Measurements from ENCODE around the gene AQP5.

Gene AQP5

GRCh38 chr12:49932533-49933130 is 29.0 kb upstream of the AQP5 start:
- DNase-seq: no peak

- DNase-seq: no peak
Measured at GRCh38 chr12:49933796-49934195, 27.9 kb upstream of the AQP5 start.

- no peak for DNase-seq
Measured at GRCh38 chr12:49934505-49934904, 27.2 kb upstream of the AQP5 start.

- no peak for DNase-seq
Measured at GRCh38 chr12:49936925-49937324, 24.7 kb upstream of the AQP5 start.

DNA sequence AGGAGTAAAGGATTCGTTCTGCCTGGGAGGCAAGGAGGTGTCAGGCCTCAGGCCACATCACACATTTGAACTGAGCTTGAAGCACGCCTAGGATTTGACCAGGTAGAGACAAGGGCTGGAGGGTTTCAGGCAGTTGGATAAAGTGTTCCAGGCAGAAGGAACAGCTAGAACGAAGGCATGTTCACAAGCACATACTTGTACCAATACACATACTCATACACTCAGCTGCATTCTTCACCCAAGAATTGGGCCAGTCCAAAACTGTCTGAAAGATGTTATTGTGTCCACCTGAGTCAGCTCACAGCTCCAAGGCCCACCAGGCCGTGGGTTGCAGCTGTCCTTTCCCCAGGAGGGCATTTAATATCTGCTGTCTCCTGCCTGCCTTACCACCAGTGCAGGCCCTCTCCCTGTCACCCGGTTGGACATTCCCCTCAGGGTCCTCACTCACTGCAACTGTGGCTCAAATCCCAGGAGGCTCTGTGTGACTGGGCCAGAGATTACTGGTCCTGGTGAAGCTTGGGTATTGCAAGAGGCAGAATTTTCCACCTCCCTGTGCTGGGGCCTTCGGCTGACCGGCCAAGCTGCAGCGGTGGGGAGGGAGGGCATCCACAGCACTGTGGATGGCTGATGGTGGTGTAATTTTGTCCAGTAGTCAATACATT is 23.9 kb upstream of the AQP5 start:
- no peak for DNase-seq

DNA sequence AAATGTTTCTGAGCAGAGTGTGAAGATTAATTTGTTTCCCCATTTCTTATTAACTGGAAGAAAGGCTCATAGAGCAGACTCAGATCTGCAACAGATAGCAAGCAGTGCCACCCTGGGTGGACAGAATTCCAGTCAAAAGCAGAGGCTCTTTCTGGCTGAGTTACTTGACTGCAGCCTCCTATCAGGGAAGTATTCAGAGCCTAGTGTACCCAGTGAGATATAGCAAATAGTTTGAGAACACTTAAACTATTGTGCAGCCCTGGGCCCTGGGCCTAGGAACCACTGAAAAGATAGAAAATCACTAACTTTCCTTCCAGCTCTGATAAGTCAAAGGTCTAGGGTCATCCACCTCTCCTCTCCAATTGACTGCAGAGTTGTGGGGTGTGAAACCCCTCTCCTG is 22.4 kb upstream of the AQP5 start:
- no peak for DNase-seq

GRCh38 chr12:49939707-49940106 is 22.0 kb upstream of the AQP5 start:
- DNase-seq: no peak

DNA sequence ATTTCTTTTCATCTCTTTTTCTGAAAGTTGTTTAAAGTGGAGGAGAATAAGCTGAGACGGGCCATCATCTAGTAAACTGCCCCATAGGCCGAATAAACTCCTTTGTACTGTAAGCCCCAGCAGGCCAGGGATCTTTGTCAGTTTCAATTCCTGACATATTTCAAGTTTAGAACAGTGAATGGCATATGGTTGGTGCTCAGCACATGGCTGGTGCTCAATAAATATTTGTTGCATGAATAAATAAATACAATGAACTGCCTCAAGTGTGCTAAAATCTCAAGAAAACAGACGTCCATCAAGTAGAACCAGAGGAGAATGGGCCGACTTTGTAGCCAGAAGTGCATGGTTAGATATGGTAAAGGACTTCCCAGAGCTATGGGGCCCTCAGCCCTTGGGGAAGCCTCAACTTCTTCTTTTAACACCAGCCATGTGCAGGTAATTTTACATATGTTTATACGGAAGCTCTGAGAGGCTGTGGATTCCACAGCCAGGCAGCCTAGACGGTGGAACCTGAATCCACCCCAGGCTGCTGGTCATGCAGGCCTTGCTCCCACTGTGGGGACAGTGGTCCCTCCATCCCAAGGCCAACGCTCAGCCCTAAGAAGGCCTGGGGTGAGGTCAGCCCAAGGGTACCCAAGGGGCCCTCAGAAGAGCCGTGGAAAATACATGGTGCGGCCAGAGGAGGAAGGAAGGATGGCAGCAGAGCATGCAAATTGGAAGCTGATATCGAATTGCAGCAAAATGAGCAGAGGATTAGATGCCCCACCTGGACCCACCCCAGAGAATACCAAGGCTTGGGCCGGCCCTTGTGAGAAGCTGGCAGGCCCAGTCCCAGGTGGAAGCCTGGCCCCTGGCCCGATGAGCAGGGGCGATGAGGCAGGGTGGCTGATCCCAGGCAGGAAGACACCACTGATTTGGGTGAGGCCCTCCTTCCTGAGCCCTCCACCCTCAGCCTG is 19.8 kb upstream of the AQP5 start:
- DNase-seq: no peak

DNA sequence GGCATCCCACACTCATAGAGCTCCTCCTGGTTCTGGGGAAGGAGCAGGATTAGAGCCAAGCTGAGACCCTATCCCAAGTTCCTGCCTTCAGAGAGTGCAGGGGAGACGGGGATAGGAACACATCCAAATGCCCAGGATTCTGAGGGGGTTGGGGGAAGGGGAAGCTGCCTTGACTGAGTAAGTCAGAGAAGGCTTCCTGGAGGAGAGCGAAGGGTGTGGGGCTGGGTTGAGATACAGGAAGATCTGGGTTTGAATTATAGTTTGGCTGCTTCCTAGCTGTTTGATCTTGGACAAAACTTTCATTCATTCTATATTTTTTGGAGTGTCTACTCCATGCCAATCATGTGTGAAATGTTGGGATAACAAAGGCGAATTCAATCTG is 19.2 kb upstream of the AQP5 start:
- no peak for DNase-seq

- DNase-seq: no peak
Measured at GRCh38 chr12:49942921-49943624, 18.6 kb upstream of the AQP5 start.

DNA sequence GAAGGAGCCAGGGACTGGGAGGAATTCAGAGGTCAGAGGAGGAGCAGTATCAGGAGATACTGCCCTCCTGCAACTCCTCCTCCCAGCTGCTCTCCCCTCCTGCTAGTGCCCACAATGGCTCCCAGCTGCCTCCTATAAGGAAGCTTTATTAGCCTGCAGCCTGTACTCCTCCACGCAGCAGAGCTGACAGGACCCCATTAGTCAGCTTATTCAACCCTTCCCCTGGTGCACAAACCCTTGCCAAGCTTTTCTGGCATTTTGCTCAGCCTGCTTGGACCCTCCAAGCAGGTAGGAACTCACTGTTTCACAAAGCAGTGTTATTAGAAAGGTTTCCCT is 18.1 kb upstream of the AQP5 start:
- DNase-seq: no peak

- no peak for DNase-seq
Measured at GRCh38 chr12:49944046-49944445, 17.6 kb upstream of the AQP5 start.

DNA sequence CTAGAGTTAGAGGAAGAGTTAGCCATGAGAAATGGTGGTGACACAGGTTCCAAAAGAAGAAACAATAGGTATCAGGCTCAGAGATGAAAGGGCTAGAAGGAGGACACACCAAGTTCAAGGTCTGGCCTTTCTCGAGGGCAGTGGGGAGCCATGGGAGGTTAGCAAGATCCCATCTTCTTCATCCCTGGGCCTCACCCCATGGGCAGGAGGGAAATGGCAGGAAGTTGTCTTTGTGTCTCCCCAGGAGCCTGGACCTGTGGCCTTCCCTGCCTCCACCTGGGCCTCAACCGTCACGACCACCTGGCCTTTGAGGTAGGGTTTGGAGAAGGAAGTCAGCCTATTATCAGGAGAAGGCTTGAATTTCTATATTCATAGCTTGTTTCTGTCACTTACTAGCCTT is 17.0 kb upstream of the AQP5 start:
- DNase-seq: no peak

- no peak for DNase-seq
Measured at GRCh38 chr12:49945394-49946080, 16.1 kb upstream of the AQP5 start.

- DNase-seq: no peak
Measured at GRCh38 chr12:49946086-49946485, 15.6 kb upstream of the AQP5 start.

GRCh38 chr12:49946497-49946896 is 15.2 kb upstream of the AQP5 start:
- DNase-seq: no peak

GRCh38 chr12:49947593-49948226 is 14.0 kb upstream of the AQP5 start:
- DNase-seq: no peak

DNA sequence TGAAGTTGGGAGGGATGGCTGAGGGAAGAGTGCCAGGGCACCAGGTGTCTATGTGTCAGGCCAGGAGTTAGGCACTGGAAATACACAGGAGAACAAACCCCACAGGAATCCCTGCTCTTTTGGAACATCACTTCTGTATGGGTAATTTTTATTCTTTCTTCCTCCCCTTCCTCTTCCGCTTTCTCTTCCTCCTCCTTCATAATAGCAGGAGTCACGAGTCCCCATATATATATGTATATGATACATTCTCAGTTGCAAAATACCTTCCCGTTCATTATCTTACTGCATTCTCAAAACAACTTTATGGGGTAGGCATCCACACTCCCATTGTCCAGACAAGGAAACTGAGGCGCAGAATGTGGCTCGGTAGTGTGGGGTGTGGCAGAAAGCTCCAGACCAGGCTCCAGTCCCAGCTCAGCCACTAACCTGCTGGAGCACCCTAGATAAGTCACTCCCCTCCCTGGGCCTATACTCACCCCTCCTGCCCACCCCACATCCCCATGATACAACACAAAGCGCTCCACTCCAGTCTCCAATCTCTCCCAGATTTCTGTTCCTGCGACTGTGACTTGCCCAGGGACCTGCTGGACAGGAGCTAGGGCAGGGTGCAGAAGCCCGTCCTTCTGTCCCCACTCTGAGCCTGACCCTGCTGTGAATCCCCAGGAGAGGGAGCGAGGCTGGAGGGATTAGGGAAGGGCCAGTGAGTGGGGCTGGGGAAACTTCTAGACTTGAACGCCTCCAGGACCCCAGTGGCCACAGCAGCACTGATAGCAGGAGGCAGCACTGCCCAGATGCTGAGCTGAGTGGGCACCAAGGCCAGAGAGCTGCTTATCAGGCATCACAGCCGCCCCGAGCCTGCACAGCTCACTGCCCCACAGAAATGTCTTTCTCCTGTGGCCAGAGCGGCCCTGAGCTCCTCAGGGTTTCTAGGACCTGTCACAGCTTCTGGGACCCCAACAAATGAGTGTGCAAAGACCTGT is 12.5 kb upstream of the AQP5 start:
- DNase-seq: no peak

- no peak for DNase-seq
Measured at GRCh38 chr12:49949866-49950265, 11.8 kb upstream of the AQP5 start.

GRCh38 chr12:49950273-49951251 is 11.1 kb upstream of the AQP5 start, which contains the start of gene AQP2:
Gene AQP2 (plus strand): TSS chr12:49950737. CDS start chr12:49950831, 94 bp downstream.
- DNase-seq: no peak
